Spleen (tissue), 11 donors: ENCODE measurements around the gene PTPRK. TPM values are rescaled to one million over a fixed set of nuclear protein-coding genes. Genes with fewer than 3 reads are reported as not detected.

Experiments used
- DNase-seq: peaks from one replicate; pipeline ENCODE4 v3.0.0-alpha.2; 2020
- H3K27ac ChIP-seq, 8 donors: fragments of 200-600 bp; sonication (generic) in 7 of 8; 1 replicate in 4 of 8; 2 replicates in 4 of 8; pipeline versions ENCODE4 v1.5.0 to v1.8.0; 2016 to 2021; ENCODE audit warnings: inconsistent platforms in 4 of 8, mild to moderate bottlenecking in 4 of 8, moderate library complexity in 1 of 8
- H3K27me3 ChIP-seq, 7 donors: fragments of 200-600 bp; sonication (generic) in 6 of 7; replicated peaks in 1 of 7; 1 replicate in 4 of 7; 2 replicates in 3 of 7; pipeline versions ENCODE4 v1.5.0 to v1.8.0; 2016 to 2021; ENCODE audit warnings: inconsistent platforms in 3 of 7, mild to moderate bottlenecking in 1 of 7
- H3K36me3 ChIP-seq, 6 donors: fragments of 200-600 bp; sonication (generic) in 5 of 6; 1 replicate in 4 of 6; 2 replicates in 2 of 6; pipeline versions ENCODE4 v1.5.0 to v1.8.0; 2016 to 2021; ENCODE audit warnings: inconsistent platforms in 2 of 6
- H3K4me1 ChIP-seq, 6 donors: fragments of 200-600 bp; sonication (generic) in 5 of 6; 1 replicate in 3 of 6; 2 replicates in 3 of 6; pipeline versions ENCODE4 v1.5.0 to v1.8.0; 2016 to 2021; ENCODE audit warnings: inconsistent platforms in 3 of 6
- H3K4me3 ChIP-seq, 8 donors: fragments of 200-600 bp; sonication (generic) in 7 of 8; 1 replicate in 4 of 8; 2 replicates in 4 of 8; pipeline versions ENCODE4 v1.5.0 to v1.8.0; 2016 to 2021; ENCODE audit warnings: inconsistent platforms in 4 of 8, mild to moderate bottlenecking in 4 of 8, moderate library complexity in 2 of 8
- H3K9me3 ChIP-seq, 8 donors: fragments of 200-600 bp; sonication (generic) in 7 of 8; 1 replicate in 4 of 8; 2 replicates in 4 of 8; pipeline versions ENCODE4 v1.5.0 to v1.8.0; 2016 to 2021; ENCODE audit warnings: inconsistent platforms in 4 of 8
- CTCF ChIP-seq, 11 experiments: fragments of 200-600 bp in 7 of 11; fragments of 450-650 bp in 4 of 11; sonication (generic) in 4 of 11; IDR thresholded peaks in 8 of 11; conservative IDR thresholded peaks in 3 of 11; 1 replicate in 7 of 11; 2 replicates in 4 of 11; pipeline versions ENCODE4 v1.4.0 to v1.8.0; 2016 to 2021; ENCODE audit warnings: antibody characterized with exemption in 11 of 11, inconsistent platforms in 4 of 11, mild to moderate bottlenecking in 1 of 11
- POLR2A ChIP-seq, 3 donors: fragments of 450-650 bp; IDR thresholded peaks; one replicate each; pipeline ENCODE4 v1.5.1; 2017; ENCODE audit warnings: antibody characterized with exemption in 3 of 3, mild to moderate bottlenecking in 1 of 3
- POLR2AphosphoS5 ChIP-seq, 3 donors: sonication (generic); formaldehyde crosslinking; IDR thresholded peaks; one replicate each; pipeline ENCODE4 v1.5.1; 2017; ENCODE audit warnings: antibody characterized with exemption in 3 of 3
- WGBS, 5 donors: extraction: QIAGEN DNeasy Blood & Tissue Kit in 3 of 5; methylation state at CpG; one replicate each; pipeline versions ENCODE4 v1.1.5 to v1.1.7; 2013 to 2018; 5-methylcytosine and 5-hydroxymethylcytosine counted together
- intact Hi-C: fragments of 100-400 bp; cut with DNase I; formaldehyde crosslinking; loops from one replicate; pipeline ENCODE4 v1.15.0; 2023; ENCODE audit warnings: low total_unique reads
- polyA plus RNA-seq, 3 donors: library from polyadenylated mRNA; stranded (reverse); fragments of 200-250 nt; gene quantifications; one replicate each; pipeline ENCODE4 v1.2.1, GENCODE V29; 2013
- total RNA-seq, 7 donors: library from RNA; depleted of rRNA in 3 of 7; stranded (reverse); fragments of >200 nt in 3 of 7; fragmentation: NEBNext Ultra II Directional in 4 of 7; extraction: Animal tissue kit (Norgen Biotek cat#: 25700) in 4 of 7; gene quantifications; one replicate each; pipeline versions ENCODE4 v1.1.0 to v1.2.1, GENCODE V29; 2016 to 2021
- donor health status: healthy with polysubstance abuse.
- donor health status: DM: no; HTN: no; CAD: no; lungs with moderate emphysema.
- donor health status: DM: no; HTN: no; CAD: no.
- donor health status: Bipolar disorder and iron deficiency.
- donor health status: healthy.
- donor health status: DM: no; HTN: no; CAD: no.
- donor health status: DM: yes; HTN: yes; CAD: no.

PTPRK gene
- total and polyA plus RNA-seq, 10 donors = 3.3 to 67.8 (median 34.0) TPM

GRCh38 chr6:128033156-128033555, 487.2 kb downstream of the PTPRK start:
- DNase-seq = no peak
- no peaks in the 10 kb centered on the region for H3K27me3 ChIP-seq
- no peaks in the 10 kb centered on the region for H3K36me3 ChIP-seq
- no peaks in the 10 kb centered on the region for H3K4me1 ChIP-seq
- H3K4me3 ChIP-seq = no peak overlapping the region
- intact Hi-C loops = no loop called here
- WGBS, 5 donors = 87 to 96% (median 90%) methylated on average over 2 of the region's 2 CpGs
- H3K27ac ChIP-seq = no peak overlapping the region
- TF ChIP-seq CTCF (IDR thresholded peaks at IDR 0.05 in 8 of 11, conservative IDR thresholded peaks at IDR 0.05 in 3 of 11) (no peak), POLR2AphosphoS5 (IDR thresholded peaks at IDR 0.05) (no peak), POLR2A (IDR thresholded peaks at IDR 0.05) (no peak)
- H3K9me3 ChIP-seq = no peaks in the 10 kb centered on the region

- Histone ChIP-seq H3K27ac (no peak overlapping the region), H3K9me3 (no peaks in the 10 kb centered on the region), H3K4me3 (no peak overlapping the region), H3K4me1 (no peaks in the 10 kb centered on the region), H3K36me3 (no peaks in the 10 kb centered on the region), H3K27me3 (no peaks in the 10 kb centered on the region)
- WGBS, 5 donors = 79 to 90% (median 83%) methylated on average over 6 of the region's 6 CpGs
- no peak for DNase-seq
- TF ChIP-seq CTCF (IDR thresholded peaks at IDR 0.05 in 8 of 11, conservative IDR thresholded peaks at IDR 0.05 in 3 of 11) = no peak
- TF ChIP-seq POLR2AphosphoS5 (IDR thresholded peaks at IDR 0.05) = no peak
- TF ChIP-seq POLR2A (IDR thresholded peaks at IDR 0.05) = no peak
- intact Hi-C loops = no loop called here
Measured at GRCh38 chr6:128032042-128032441, 488.4 kb downstream of the PTPRK start.

- Histone ChIP-seq H3K4me1 (no peaks in the 10 kb centered on the region), H3K27ac (no peak overlapping the region), H3K36me3 (no peaks in the 10 kb centered on the region), H3K4me3 (no peak overlapping the region), H3K27me3 (no peaks in the 10 kb centered on the region), H3K9me3 (no peaks in the 10 kb centered on the region)
- intact Hi-C loops = no loop called here
- WGBS, 5 donors = 89 to 92% (median 91%) methylated on average over 1 of the region's 1 CpG
- no peak for DNase-seq
- no peak for TF ChIP-seq POLR2A (IDR thresholded peaks at IDR 0.05)
- no peak for TF ChIP-seq POLR2AphosphoS5 (IDR thresholded peaks at IDR 0.05)
- TF ChIP-seq CTCF (IDR thresholded peaks at IDR 0.05 in 8 of 11, conservative IDR thresholded peaks at IDR 0.05 in 3 of 11) = no peak
Measured at GRCh38 chr6:128029826-128030225, 490.6 kb downstream of the PTPRK start.

GRCh38 chr6:128028183-128028582, 492.2 kb downstream of the PTPRK start:
- Histone ChIP-seq H3K4me1 (no peaks in the 10 kb centered on the region), H3K27ac (no peak overlapping the region), H3K27me3 (no peaks in the 10 kb centered on the region), H3K4me3 (no peak overlapping the region), H3K36me3 (no peaks in the 10 kb centered on the region), H3K9me3 (no peaks in the 10 kb centered on the region)
- intact Hi-C loops = no loop called here
- TF ChIP-seq POLR2AphosphoS5 (IDR thresholded peaks at IDR 0.05) (no peak), POLR2A (IDR thresholded peaks at IDR 0.05) (no peak), CTCF (IDR thresholded peaks at IDR 0.05 in 8 of 11, conservative IDR thresholded peaks at IDR 0.05 in 3 of 11) (no peak)
- DNase-seq = no peak
